Subcutaneous adipose tissue (tissue), 4 donors: ENCODE data around the gene TOR1AIP1. TPM values are rescaled to one million over a fixed set of nuclear protein-coding genes. Genes with fewer than 3 reads are reported as not detected.

Experiments used
- CTCF ChIP-seq: fragments of 450-650 bp; IDR thresholded peaks from one replicate; pipeline ENCODE4 v1.5.1; 2016; ENCODE audit warnings: low read depth, mild to moderate bottlenecking, control low read depth, antibody characterized with exemption, moderate library complexity
- total RNA-seq, 4 donors: library from RNA; depleted of rRNA; stranded (reverse); fragments of >200 nt; gene quantifications; one replicate each; pipeline ENCODE4 v1.1.0, GENCODE V29; 2016

Gene TOR1AIP1
- total RNA-seq, 4 donors from 2014 or later, result 68.5 to 97.1 (median 77.9) TPM

GRCh38 chr1:179929955-179930798 lies 48.1 kb downstream of the TOR1AIP1 start:
- TF ChIP-seq CTCF, result no peak

- no peak for TF ChIP-seq CTCF
Observed at GRCh38 chr1:179930867-179931266, 48.8 kb downstream of the TOR1AIP1 start.

- no peak for TF ChIP-seq CTCF
Observed at GRCh38 chr1:179933219-179933618, 51.1 kb downstream of the TOR1AIP1 start.

DNA sequence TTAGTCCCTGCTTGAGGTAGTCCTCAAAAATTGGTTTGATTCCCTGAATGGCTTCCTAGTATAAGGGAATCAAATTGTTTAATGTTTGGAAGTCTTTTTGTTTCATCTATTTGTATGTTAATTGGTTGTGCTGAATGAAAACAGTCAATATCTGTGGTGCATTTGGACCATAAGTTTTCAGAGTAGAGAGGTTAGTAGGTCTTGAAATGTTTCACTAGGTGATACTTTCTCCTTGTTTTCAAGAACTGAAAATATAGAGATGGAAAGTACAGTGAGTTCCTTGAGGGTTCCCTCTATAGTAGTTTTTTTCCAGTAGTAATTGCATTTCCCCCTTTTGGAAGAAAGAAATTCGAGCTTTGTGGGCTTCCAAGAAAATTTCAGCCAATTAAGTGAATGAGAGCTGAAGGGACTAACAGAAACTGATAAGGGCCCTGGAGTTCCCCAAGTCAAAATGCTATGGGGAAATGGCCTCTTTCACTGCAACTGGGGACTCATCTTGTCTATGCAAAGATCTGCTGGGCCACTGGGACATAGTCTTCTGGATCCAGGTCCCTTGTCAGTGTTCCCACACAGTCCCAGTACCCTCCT lies 53.9 kb downstream of the TOR1AIP1 start:
- no peak for TF ChIP-seq CTCF

- TF ChIP-seq CTCF, result no peak
Observed at GRCh38 chr1:179937668-179938254, 55.7 kb downstream of the TOR1AIP1 start.

GRCh38 chr1:179938752-179939151 lies 56.7 kb downstream of the TOR1AIP1 start:
- no peak for TF ChIP-seq CTCF

DNA sequence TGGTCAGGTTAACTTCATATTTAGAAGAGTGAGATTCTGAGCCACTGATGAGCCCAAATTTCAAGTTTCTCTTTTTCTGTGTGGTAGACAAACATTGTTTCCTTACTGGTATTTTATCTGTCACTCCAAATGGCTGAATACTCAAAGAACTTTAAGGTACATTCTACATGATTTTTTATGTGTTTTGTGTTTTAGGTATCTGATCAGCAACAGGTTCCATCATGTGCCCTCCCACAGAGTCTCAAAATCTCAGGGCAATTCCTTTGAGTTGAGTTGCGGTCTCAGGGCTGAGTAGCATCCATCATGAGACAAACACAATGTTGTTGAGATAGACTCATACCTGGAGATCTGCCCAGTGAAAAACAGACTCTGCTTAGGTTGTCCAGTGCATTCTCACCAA lies 57.9 kb downstream of the TOR1AIP1 start:
- no peak for TF ChIP-seq CTCF
